K562 (cell line): ENCODE measurements around the gene EFHC1. TPM values are rescaled to one million over a fixed set of nuclear protein-coding genes. Genes with fewer than 3 reads are reported as not detected.

Experiments used
- ADNP ChIP-seq: fragments of 200-800 bp; sonication (Bioruptor generic); IDR thresholded peaks from 2 replicates; pipeline ENCODE4 v1.6.1; 2016; ENCODE audit warnings: missing genetic modification characterization, missing compliant biosample characterization
- BRD4 ChIP-seq: fragments of 200-600 bp; sonication (generic); IDR thresholded peaks from 2 replicates; pipeline ENCODE4 v1.6.1; 2017; ENCODE audit warnings: inconsistent platforms
- C11orf30 ChIP-seq: fragments of 450-650 bp; IDR thresholded peaks from 2 replicates; pipeline ENCODE4 v1.6.1; 2016; ENCODE audit warnings: low read depth, mild to moderate bottlenecking
- CEBPB ChIP-seq: fragments of 450-650 bp; IDR thresholded peaks from 2 replicates; pipeline ENCODE4 v1.6.1; 2016; ENCODE audit warnings: missing genetic modification characterization, missing compliant biosample characterization
- CREB3 ChIP-seq: fragments of 450-650 bp; conservative IDR thresholded peaks from 2 replicates; pipeline ENCODE4 v1.6.1; 2016; ENCODE audit warnings: missing genetic modification characterization, low read depth, mild to moderate bottlenecking, missing compliant biosample characterization, moderate library complexity
- DACH1 ChIP-seq: fragments of 450-650 bp; IDR thresholded peaks from 2 replicates; pipeline ENCODE4 v1.6.1; 2018; ENCODE audit not compliant: partially characterized antibody
- HBP1 ChIP-seq: fragments of 450-650 bp; formaldehyde crosslinking; IDR thresholded peaks from 2 replicates; pipeline ENCODE4 v1.4.0; 2022; ENCODE audit warnings: missing genetic modification characterization
- HMGN3 ChIP-seq: IDR thresholded peaks from 2 replicates; pipeline ENCODE4 v1.6.1; 2011; ENCODE audit warnings: borderline replicate concordance, low read depth, mild to moderate bottlenecking, mixed read lengths, low read length; ENCODE audit not compliant: insufficient read length; ENCODE audit errors: extremely low read depth
- MNT ChIP-seq, 2 experiments: fragments of 450-650 bp; conservative IDR thresholded peaks; 2 replicates each; pipeline ENCODE4 v1.6.1; 2017; ENCODE audit warnings: mild to moderate bottlenecking in 2 of 2, moderate library complexity in 2 of 2
- NFATC3 ChIP-seq: fragments of 450-650 bp; IDR thresholded peaks from 2 replicates; pipeline ENCODE4 v1.6.1; 2017; ENCODE audit warnings: mild to moderate bottlenecking
- PURB ChIP-seq: sonication (generic); formaldehyde crosslinking; IDR thresholded peaks from 2 replicates; pipeline ENCODE4 v1.9.0; 2021; ENCODE audit warnings: low read depth, mild to moderate bottlenecking, missing genetic modification reagents
- SRF ChIP-seq, 2 experiments: fragments of 250-450, 450-650 bp in 1 of 2; sonication (Bioruptor Pico) in 1 of 2; sonication (generic) in 1 of 2; formaldehyde crosslinking; IDR thresholded peaks; 2 replicates each; pipeline versions ENCODE4 v1.5.0 to v1.5.1; 2020 to 2022; ENCODE audit warnings: mild to moderate bottlenecking in 1 of 2, missing genetic modification reagents in 1 of 2
- SRSF7 ChIP-seq: fragments of 200-400 bp; formaldehyde crosslinking; optimal IDR thresholded peaks from 2 replicates; pipeline ENCODE3; 2017; ENCODE audit warnings: mild to moderate bottlenecking, low read depth, low read length
- TEAD2 ChIP-seq: fragments of 450-650 bp; IDR thresholded peaks from 2 replicates; pipeline ENCODE4 v1.6.1; 2016; ENCODE audit warnings: missing genetic modification characterization, control low read depth, missing compliant biosample characterization
- TSHZ1 ChIP-seq: fragments of 250-450 bp; sonication (Bioruptor Pico); IDR thresholded peaks from 2 replicates; pipeline ENCODE4 v1.4.0; 2020; ENCODE audit warnings: mild to moderate bottlenecking, moderate library complexity
- ZBTB2 ChIP-seq: fragments of 450-650 bp; IDR thresholded peaks from 2 replicates; pipeline ENCODE4 v1.6.1; 2016; ENCODE audit warnings: antibody characterized with exemption
- ZKSCAN1 ChIP-seq: fragments of 150-350 bp; IDR thresholded peaks from 2 replicates; pipeline ENCODE4 v1.6.1; 2016; ENCODE audit warnings: low read depth, low read length
- ZNF217 ChIP-seq: sonication (generic); formaldehyde crosslinking; IDR thresholded peaks from 2 replicates; pipeline ENCODE4 v1.8.0; 2022; ENCODE audit warnings: mild to moderate bottlenecking, missing genetic modification reagents
- polyA plus RNA-seq, 8 experiments: library from polyadenylated mRNA; depleted of rRNA in 4 of 8; stranded (reverse) in 5 of 8; unstranded in 3 of 8; fragments of >200 nt; fragmentation: Nextera tagmentation in 2 of 8; fragmentation: Illumina TruSeq in 1 of 8; extraction: Ambion mirVana in 2 of 8; extraction: Trizol in 1 of 8; gene quantifications; 2 replicates each; pipeline versions ENCODE4 v1.2.1 to v1.2.3, GENCODE V29; 2011 to 2014; ENCODE audit warnings: inconsistent platforms in 1 of 8, missing spikeins in 1 of 8
- total RNA-seq, 7 experiments: library from RNA; depleted of rRNA in 6 of 7; stranded (reverse); fragments of >200 nt in 6 of 7; fragmentation: Illumina TruSeq in 2 of 7; extraction: Trizol in 2 of 7; gene quantifications; 2 replicates each; pipeline versions ENCODE4 v1.2.1 to v1.2.3, GENCODE V29; 2011 to 2021; ENCODE audit warnings: low replicate concordance in 1 of 7

The EFHC1 gene
- total and polyA plus RNA-seq, 9 of the 15 experiments (the other 6 are each of a cell fraction or from before 2014, with no cell fraction given), result 9.5 to 31.0 (median 14.9) TPM

- TF ChIP-seq TSHZ1 (CRISPR knock-in tag), result no peak
- TF ChIP-seq SRSF7, result no peak
- TF ChIP-seq HMGN3, result no peak
- no peak for TF ChIP-seq ZBTB2
- no peak for TF ChIP-seq ZNF217 (CRISPR knock-in tag)
- TF ChIP-seq CREB3 (tag), result no peak
- TF ChIP-seq NFATC3, result no peak
- TF ChIP-seq SRF (CRISPR knock-in tag; IDR thresholded peaks at IDR 0.05), result no peak
- TF ChIP-seq ZKSCAN1, result no peak
- TF ChIP-seq PURB (CRISPR knock-in tag), result no peak
- no peak for TF ChIP-seq HBP1 (CRISPR knock-in tag)
- 0 out of 4 replicates have a peak, but pooled peaks of 1 of the 2 experiments have one; percentile 24 for TF ChIP-seq MNT (conservative IDR thresholded peaks at IDR 0.05)
- TF ChIP-seq CEBPB (tag), result peak; percentile 38; the same call in 1 of the 2 replicates
- TF ChIP-seq BRD4, result no peak
- TF ChIP-seq ADNP, result peak; percentile 56; the same call in 1 of the 2 replicates
- TF ChIP-seq TEAD2 (tag), result no peak
- no peak for TF ChIP-seq DACH1
- TF ChIP-seq C11orf30, result peak; percentile 45; the same call in 1 of the 2 replicates
Measured at GRCh38 chr6:52392944-52393343, 27.2 kb upstream of the EFHC1 start (continued).
